CD4-positive, alpha-beta T cell treated with Interleukin-2 at 100 ng/mL for 4 hours (primary cell): Measurements from ENCODE around the gene TNFRSF14.
"Not testable (repeated sequence)": the region's sequence is repeated elsewhere in the genome, so short reads cannot be mapped to it uniquely, and the experiment has no call there.

Source experiments
- DNase-seq: peaks from one replicate; pipeline ENCODE4 v3.0.0-alpha.2; 2020; ENCODE audit warnings: low spot score

TNFRSF14 gene

GRCh38 chr1:2539312-2539907 is 16.8 kb upstream of the TNFRSF14 start:
- peak; percentile 36 for DNase-seq

GRCh38 chr1:2540816-2541492 is 15.2 kb upstream of the TNFRSF14 start:
- DNase-seq = no peak

- no peak for DNase-seq
Measured at GRCh38 chr1:2541619-2542245, 14.4 kb upstream of the TNFRSF14 start.

DNA sequence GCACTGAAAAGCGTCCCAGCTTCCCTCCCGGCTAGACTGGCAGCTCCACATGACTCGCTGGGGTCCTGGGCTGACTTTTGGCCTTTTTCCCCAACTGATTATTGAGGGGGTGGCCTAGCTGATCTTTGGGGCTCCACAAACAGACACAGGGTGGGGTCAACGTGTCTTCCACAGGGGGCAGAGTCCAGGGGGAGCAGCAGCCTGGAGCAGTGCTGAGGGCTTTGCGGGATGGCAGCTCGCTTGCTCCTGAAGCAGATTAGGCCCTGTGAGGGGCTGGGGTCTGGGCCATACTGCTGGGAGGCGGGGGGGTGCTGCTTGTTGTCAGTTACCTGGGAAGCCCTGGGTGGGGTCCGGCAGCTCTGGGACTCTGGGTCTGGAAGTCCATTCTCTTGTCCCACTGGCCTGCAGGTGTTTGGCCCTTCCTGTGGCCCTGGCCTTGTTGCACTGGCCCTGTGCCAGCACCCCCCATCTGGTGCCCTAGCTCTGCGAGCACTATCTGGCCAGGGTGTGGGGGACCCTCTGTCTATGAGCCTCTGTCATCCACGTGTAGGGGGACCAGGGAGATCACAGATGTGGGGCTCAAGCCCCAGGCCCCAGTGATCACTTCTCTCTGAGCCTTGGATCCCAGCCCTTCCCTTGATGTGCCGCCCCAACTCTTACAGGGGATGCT is 13.8 kb upstream of the TNFRSF14 start:
- no peak for DNase-seq

- peak; percentile 29 for DNase-seq
Measured at GRCh38 chr1:2543543-2544092, 12.6 kb upstream of the TNFRSF14 start.

DNA sequence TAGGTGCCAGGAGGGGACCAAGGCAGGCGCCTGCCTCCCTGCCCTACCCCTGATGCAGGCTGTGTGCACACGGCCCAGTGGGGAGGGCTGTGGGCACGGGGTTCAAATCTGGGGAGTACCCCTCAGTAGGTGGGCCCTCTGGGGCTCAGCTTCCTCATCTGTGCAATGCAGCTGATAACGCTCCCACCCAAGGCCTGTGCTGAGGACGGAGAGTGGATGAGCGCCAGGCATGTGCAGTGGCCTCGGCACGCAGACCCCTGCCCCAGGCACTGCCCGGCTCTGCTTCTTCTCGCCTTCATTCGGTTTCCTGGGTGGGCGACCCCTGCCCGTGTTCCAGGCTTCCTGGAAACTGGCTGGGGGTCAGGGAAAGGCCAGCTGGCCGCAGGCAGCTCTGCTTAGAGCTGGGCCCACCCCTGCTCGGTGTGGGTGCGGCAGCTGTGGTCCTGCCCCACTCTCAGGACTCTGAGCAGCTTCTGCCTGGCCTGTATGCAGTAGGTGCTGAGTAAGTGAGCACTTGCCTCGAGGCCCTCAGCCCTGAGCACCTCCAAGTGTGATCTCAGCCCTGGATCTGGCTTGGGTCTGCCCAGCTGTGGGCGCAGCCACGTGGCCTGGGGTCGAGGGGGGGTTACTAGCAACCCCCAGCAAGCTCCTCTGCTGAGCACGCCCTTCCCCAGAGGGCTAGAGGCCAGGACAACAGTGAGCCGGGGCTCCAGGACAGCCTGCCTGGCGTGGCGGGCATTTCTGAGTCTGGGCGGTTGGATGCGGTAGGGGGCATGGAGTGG is 11.9 kb upstream of the TNFRSF14 start:
- no peak for DNase-seq

DNA sequence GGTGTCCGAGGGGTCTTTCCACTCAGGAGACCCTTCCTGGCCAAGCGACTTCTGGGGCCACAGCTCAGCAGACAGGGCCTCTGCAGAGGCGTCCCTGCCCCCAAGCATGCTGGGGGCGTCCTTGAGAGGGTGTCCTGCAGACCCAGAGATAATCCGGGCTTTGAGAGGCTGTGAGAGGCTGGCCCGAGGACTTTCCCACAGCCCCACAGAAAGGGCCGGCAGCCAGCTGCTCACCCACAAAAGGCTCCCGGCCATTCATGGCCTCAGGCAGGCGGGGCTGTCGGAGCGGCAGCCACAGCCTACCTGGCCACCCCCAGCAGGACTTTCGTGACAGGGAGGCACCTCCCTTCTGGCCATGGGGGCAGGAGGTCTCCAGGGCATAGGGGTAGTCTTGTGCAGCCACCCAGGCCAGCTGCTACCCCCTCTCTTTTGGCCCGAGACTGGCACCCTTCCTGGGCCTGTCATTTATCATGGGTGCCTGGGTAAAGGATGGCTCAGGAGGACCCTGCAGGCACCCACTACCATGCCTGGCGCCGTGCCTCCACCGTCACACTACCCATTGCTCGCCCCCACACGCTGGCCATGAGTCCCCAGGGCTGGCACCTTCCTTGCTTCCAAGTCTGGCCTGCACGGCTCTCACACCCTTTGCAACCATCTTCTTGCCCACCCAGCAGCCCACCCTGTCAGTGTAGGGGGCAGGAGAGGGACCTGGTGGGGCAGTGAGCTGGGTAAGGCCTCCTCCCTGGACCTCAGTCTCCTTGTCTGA is 11.1 kb upstream of the TNFRSF14 start:
- DNase-seq = no peak

GRCh38 chr1:2545754-2546514 is 10.2 kb upstream of the TNFRSF14 start:
- DNase-seq = peak; percentile 92

- DNase-seq = peak; percentile 89
Measured at GRCh38 chr1:2546515-2547209, 9.5 kb upstream of the TNFRSF14 start.

DNA sequence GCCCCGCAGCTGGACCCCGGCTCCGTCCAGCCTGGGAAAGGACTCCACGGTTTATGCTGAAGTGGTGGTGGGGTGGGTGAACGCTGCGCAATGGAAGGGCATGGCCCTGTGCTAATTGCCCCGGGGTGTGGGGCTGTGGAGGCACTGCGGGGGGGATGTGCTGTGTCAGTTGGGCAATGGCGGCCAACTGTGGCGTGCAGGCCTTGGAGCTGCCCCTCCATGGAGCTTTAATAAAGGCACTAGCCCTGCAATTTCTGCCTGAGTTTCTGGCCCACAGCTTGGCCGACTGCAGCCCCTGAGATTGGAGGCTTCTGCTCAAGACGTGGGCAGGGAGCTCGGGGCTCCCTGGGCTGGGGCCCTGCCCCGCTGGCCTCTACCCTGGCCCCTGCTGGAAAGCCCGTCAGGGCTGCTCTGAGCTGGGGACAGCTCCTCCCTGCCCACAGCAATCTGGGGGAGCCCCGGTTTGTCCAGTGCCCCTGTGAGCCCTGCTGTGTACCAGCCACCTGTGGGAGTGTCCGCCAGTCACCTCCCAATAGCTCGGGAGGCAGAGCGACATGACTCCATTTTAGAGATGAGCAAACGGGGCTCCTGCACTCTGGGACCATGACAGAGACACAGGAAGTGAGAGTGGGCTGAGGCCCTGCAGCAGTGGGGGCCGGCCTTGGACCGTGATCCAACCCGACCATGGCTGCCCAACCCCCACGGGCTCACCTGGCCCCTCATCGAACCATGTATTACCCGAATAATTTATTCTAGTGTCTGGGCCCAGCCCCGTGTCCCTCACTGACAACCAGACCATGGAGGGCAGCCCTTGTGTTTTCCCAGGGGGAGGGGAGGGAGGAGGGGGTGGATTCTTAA is 8.7 kb upstream of the TNFRSF14 start:
- peak; percentile 56 for DNase-seq

DNA sequence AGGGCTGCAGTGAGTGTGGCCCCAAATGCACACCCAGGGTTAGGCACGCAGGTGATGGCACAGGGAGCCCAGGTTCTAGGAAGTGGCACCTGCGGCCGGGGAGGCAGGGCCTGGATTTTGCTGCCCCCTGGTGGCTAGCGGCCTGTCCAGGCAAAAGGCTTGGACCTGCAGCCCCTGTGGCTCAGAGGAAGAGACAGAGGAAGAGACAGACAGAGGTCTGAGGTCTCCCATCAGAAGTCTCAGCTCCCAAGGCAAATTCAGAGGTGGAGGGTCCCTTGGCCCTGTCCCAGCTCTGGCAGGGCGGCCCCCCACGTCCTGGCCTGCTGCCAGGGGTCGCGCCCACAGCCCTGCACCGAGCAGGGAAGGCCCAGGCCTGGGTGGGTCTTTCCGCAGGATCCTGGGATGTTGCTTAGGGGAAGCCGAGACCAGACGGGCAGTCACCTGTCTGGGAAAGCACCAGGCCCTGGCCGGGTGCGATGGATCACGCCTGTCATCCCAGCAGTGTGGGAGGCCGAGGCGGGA is 8.0 kb upstream of the TNFRSF14 start:
- peak; percentile 89 for DNase-seq

DNA sequence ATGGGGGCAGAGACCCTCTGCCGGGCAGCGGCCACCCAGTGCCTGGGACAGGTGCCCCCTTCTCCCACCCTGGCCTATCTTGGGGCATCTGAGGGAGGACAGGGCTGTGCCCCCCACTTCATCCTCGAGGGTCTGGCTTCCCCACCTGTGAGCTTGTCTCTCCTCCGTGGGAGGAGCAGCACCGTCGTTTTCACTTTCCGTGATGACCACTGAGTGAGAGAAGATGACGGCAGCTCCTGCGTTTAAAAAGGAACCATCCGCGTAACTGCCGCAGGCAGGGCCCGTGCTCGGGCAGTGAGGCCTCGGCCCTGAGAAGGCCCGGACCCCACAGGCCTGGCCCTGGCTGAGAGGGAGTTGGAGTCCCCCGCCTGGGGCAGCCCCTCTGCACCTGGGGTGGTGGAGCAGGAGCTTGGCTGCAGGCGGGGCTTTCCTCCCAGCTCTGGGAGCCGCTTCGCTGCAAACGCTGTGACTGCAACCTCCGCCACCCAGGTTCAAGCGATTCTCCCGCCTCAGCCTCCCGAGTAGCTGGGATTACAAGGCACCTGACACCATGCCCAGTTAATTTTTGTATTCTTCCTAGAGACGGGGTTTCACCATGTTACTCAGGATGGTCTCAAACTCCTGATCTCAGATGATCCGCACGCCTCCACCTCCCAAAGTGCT is 6.7 kb upstream of the TNFRSF14 start:
- DNase-seq = not testable (repeated sequence)

- not testable (repeated sequence) for DNase-seq
Measured at GRCh38 chr1:2550309-2550861, 5.8 kb upstream of the TNFRSF14 start.

DNA sequence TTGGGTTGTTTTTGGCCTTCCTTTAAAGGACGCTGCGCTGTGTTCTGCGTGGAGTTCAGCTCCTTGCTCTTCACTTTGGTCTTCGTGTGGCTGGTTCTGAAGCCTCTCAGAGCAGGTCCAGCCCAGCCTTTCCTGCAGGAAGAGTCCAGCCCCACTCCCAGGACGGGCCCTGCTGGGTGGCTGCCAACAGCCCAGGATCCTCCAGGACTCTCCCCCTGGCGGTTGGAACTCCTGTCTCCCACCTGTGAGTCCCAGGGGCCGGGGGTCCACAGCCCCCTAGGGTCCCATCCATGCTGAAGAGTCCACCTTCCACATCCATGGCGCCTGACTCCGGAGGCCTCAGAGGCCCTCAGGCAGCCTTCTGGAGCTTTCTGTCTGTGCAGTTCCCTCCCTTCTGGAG is 4.6 kb upstream of the TNFRSF14 start:
- DNase-seq = not testable (repeated sequence)

GRCh38 chr1:2552189-2552588 is 4.0 kb upstream of the TNFRSF14 start:
- DNase-seq = no peak

DNA sequence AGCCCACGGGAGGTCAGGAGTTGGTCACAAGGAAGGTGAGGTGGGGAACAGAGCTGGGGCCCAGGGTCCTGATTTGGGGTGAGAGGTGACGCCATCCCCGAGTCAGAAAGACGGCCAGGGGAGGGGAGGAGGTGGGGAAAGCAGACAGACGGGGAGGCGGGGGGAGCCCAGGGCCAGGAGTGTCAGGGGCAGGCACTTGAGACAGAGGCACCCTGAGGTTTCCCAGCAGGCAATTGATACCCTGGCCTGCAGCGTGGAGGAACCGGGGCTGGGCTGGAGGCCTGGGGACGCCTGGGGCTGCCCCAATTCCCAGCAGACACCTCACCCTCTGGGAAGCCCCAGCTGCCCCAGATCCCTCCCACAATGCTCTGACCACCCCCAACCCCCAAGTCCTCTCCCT is 3.1 kb upstream of the TNFRSF14 start:
- not testable (repeated sequence) for DNase-seq

GRCh38 chr1:2553871-2554620 is 2.1 kb upstream of the TNFRSF14 start:
- DNase-seq = no peak
